HEK293 (cell line): ENCODE measurements around the gene SLC35G3.

ENCODE experiments used
- REPIN1 ChIP-seq: fragments of 450-650 bp; formaldehyde crosslinking; IDR thresholded peaks from 2 replicates; pipeline ENCODE4 v1.5.1; 2017; ENCODE audit warnings: missing biosample characterization, missing genetic modification characterization, low read depth
- SP2 ChIP-seq: fragments of 450-650 bp; formaldehyde crosslinking; IDR thresholded peaks from 2 replicates; pipeline ENCODE4 v1.5.1; 2016; ENCODE audit warnings: missing biosample characterization, missing genetic modification characterization
- ZFP69B ChIP-seq: fragments of 450-650 bp; formaldehyde crosslinking; IDR thresholded peaks from 2 replicates; pipeline ENCODE4 v1.5.1; 2016; ENCODE audit warnings: missing biosample characterization, missing genetic modification characterization
- ZIC2 ChIP-seq: fragments of 450-650 bp; formaldehyde crosslinking; IDR thresholded peaks from 2 replicates; pipeline ENCODE4 v1.5.1; 2016; ENCODE audit warnings: missing biosample characterization, missing genetic modification characterization
- ZNF184 ChIP-seq: fragments of 450-650 bp; IDR thresholded peaks from 2 replicates; pipeline ENCODE4 v1.5.1; 2018; ENCODE audit warnings: missing biosample characterization, mild to moderate bottlenecking, missing genetic modification characterization
- ZNF23 ChIP-seq: fragments of 450-650 bp; formaldehyde crosslinking; IDR thresholded peaks from 2 replicates; pipeline ENCODE4 v1.5.1; 2016; ENCODE audit warnings: missing biosample characterization, missing genetic modification characterization, borderline replicate concordance
- ZNF24 ChIP-seq: fragments of 450-650 bp; formaldehyde crosslinking; IDR thresholded peaks from 2 replicates; pipeline ENCODE4 v1.5.1; 2016; ENCODE audit warnings: missing biosample characterization, missing genetic modification characterization
- ZNF248 ChIP-seq: fragments of 450-650 bp; formaldehyde crosslinking; IDR thresholded peaks from 2 replicates; pipeline ENCODE4 v1.5.1; 2017; ENCODE audit warnings: missing biosample characterization, missing genetic modification characterization
- ZNF302 ChIP-seq: fragments of 450-650 bp; formaldehyde crosslinking; IDR thresholded peaks from 2 replicates; pipeline ENCODE4 v1.5.1; 2016; ENCODE audit warnings: missing biosample characterization, missing genetic modification characterization, low read depth
- TF ChIP-seq, protein P1 (sequence below): fragments of 450-650 bp; formaldehyde crosslinking; IDR thresholded peaks from 2 replicates; pipeline ENCODE4 v1.5.1; 2016; ENCODE audit warnings: missing biosample characterization, missing genetic modification characterization
- TF ChIP-seq, protein P2 (sequence below): fragments of 450-650 bp; formaldehyde crosslinking; IDR thresholded peaks from 2 replicates; pipeline ENCODE4 v1.5.1; 2016; ENCODE audit warnings: missing biosample characterization, missing genetic modification characterization, low read depth

DNA sequence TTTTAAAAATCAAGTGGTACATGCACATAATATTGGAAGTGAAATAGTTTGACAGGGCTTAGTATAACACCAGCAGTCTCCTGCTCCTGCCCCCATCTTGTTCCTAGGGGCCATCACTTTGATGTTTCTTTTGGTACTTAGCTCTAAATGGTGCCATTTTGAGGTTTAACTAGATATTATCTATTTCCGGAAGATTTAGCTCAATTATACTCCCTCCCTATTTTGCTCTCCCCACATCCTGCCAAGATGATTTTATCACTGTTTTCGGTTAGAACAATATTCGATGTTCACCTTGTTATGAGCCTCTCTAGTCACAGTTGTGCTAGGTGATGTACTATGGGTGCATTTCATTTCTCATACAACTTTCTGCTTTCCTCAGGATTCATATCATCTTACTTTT lies 20.0 kb upstream of the SLC35G3 start:
- TF ChIP-seq ZNF184 (tag by site-specific recombination) (no peak), SP2 (tag by site-specific recombination) (no peak), ZIC2 (tag by site-specific recombination) (no peak), ZNF24 (tag by site-specific recombination) (no peak), ZNF23 (no peak), REPIN1 (no peak), ZNF302 (tag by site-specific recombination) (no peak), ZNF248 (tag by site-specific recombination) (no peak), ZFP69B (tag by site-specific recombination) (no peak)
- TF ChIP-seq, protein P1, sequence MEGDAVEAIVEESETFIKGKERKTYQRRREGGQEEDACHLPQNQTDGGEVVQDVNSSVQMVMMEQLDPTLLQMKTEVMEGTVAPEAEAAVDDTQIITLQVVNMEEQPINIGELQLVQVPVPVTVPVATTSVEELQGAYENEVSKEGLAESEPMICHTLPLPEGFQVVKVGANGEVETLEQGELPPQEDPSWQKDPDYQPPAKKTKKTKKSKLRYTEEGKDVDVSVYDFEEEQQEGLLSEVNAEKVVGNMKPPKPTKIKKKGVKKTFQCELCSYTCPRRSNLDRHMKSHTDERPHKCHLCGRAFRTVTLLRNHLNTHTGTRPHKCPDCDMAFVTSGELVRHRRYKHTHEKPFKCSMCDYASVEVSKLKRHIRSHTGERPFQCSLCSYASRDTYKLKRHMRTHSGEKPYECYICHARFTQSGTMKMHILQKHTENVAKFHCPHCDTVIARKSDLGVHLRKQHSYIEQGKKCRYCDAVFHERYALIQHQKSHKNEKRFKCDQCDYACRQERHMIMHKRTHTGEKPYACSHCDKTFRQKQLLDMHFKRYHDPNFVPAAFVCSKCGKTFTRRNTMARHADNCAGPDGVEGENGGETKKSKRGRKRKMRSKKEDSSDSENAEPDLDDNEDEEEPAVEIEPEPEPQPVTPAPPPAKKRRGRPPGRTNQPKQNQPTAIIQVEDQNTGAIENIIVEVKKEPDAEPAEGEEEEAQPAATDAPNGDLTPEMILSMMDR (tag by site-specific recombination), result no peak
- TF ChIP-seq, protein P2, sequence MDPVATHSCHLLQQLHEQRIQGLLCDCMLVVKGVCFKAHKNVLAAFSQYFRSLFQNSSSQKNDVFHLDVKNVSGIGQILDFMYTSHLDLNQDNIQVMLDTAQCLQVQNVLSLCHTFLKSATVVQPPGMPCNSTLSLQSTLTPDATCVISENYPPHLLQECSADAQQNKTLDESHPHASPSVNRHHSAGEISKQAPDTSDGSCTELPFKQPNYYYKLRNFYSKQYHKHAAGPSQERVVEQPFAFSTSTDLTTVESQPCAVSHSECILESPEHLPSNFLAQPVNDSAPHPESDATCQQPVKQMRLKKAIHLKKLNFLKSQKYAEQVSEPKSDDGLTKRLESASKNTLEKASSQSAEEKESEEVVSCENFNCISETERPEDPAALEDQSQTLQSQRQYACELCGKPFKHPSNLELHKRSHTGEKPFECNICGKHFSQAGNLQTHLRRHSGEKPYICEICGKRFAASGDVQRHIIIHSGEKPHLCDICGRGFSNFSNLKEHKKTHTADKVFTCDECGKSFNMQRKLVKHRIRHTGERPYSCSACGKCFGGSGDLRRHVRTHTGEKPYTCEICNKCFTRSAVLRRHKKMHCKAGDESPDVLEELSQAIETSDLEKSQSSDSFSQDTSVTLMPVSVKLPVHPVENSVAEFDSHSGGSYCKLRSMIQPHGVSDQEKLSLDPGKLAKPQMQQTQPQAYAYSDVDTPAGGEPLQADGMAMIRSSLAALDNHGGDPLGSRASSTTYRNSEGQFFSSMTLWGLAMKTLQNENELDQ, result no peak
